Activated CD4-positive, alpha-beta T cell treated with anti-CD3 and anti-CD28 coated beads, Interleukin-2, amount 50 U/mL, for 16 hours (primary cell): ENCODE data around the gene SAFB.

Experiments
- DNase-seq: peaks from one replicate; pipeline ENCODE4 v3.0.0-alpha.2; 2020

SAFB gene

DNA sequence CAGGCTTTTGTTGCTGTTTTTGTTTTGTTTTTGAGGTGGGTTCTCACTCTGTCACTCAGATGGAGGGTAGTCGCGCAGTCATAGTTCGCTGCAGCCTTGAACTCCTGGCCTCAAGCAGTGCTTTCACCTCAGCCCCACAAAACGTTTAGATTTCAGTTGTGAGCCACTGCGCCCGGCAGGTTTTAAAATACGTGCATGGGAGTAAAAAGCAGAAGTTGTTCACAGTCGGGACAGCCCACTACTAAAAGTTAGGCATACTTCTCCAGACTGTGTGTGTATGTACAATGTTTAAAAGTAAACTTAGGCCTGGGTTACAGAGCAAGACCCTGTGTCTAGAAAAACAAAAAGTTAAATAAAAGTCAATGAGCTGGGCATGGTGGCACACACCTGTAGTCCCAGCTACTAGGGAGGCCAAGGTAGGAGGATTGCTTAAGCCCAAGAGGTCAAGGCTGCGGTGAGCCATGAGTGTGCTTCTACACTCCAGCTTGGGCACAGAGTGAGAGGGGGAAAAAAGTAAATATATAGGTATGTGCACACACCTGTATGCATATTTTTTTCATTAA, 6.1 kb downstream of the SAFB start:
- DNase-seq = no peak

DNA sequence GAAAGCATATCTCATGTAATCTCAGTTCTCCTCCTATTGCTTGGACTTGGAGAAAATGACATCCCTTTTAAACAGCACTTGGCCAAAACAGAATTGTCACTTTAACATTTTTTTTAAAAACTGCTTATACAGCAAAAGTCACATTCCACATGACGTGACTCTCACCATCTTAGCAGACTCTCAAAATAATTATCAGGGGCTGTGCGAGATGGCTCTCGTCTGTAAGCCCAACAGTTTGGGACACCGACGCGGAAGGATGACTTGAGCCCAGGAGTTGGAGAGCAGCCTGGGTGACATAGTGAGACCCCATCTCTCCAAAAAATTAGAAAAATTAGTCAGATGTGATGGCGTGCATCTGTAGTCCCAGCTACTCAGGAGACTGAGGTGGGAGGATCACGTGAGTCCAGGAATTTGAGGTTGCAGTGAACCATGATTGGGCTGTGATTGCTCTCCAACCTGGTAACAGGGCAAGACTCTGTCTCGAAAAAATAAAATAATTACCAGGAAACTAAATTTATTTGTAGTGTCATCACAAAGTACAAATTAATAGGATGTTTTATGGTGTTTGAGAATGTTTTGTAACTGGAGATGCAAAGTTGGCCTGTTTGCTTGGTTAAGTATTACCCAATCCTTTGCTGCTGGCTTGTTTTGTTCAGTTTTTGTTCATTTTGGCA, 8.8 kb downstream of the SAFB start:
- no peak for DNase-seq

DNA sequence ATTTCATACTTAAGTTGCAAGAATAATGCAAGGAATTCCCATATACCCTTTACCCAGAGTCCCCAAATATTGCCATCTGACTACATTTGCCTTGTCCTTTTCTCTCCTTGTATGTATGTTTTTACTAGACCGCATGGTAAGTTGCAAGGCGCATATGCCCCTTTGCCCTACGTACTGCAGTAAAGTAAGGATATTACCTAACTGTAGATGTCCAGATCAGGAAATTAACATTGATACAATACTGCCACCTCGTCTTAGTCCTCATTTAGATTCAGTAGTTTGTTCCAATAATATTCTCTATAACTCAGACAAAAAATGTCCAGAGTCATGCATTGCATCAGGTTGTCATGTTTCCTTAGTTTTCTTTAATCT, 9.3 kb downstream of the SAFB start:
- no peak for DNase-seq

DNA sequence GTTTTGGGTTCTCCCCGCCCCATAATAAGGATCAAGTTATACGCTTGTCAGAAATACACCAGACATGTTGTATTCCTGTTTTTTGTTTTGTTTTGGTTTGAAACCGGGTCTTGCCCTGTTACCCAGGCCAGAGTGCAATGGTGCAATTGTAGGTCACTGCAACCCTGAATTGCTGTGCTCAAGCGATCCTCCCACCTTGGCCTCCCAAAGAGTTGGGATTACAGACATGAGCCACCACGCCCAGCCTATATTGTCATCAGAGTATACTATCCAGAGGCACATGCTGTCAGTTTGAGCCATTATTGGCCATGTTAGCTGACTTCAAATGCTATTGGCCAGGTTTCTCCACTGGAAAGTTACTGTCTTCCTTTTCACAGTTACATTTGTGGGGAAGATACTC, 9.8 kb downstream of the SAFB start:
- DNase-seq = no peak

DNA sequence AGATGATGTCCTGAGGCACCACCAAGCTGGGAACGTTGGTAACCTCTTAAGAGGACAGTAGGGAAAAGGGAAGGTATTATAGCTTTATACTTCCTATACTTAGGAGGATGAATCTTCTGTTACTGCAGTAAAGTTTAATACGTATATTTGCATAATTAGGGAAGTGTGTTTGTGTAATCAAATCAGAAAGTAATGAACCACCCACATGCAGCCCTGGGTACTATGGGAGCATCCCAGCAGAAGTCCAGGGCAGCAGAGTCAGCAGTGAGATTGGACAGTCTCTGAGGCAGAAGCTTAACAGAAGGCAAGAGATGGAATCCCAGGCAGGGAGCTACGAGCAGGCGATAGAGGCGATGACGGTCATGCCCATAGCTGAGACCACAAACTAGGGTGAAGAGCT, 12.5 kb downstream of the SAFB start:
- no peak for DNase-seq

DNA sequence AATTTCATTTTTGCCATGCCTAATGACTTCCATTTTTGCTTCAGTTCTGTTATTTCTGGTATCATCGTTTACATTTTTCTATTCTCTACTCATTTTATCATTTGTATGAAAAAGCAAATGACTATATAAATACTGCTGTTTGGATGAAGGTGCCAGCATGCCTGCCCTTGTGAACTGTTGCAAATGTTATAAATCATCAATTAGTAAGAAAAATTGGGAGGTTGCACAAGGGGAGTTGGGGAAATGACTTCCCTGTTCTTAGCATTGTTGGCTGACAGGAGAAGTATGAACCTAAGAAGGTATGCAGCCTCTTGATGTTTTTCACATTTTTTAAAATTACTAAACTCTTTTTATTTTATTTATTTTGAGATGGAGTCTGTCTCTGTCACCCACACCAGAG, 15.1 kb downstream of the SAFB start:
- DNase-seq = no peak

DNA sequence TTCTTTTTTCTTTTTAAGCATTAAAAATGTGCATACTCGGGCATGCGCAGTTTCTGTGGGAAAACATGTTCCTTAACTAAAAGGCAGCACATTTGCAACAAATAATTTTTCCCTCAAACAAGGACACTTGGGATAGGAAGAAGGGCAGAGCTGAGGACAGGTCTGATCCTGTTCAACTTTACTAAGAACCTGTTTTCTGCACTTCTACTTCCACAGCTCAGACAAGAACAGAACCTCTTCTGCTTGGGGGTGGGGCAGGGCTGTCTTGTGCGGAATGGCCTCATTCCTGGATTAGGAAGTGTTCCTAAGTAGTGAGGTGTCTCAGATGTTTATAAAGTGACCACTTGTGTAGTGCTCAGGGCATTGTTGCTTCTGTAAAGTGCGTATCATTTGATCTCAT, 18.3 kb downstream of the SAFB start:
- no peak for DNase-seq

DNA sequence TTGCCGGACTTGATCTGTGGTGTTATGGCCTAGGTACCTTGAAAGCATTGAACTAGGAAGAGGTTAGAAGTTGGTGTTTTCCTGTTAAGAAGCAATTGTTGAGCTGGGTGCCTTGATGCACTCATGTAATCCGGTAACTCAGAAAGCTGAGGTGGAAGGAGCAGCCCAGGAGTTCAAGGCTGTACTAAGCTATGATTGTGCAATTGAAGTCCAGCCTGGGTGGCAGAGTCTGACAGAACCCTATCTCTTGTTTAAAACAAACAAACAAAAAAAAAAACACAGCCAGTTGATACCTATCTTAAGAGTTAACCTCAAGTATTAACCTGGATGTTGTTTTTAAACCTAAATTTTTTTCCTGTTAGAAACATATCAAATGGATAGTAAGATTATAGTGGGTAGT, 19.3 kb downstream of the SAFB start:
- DNase-seq = no peak

DNA sequence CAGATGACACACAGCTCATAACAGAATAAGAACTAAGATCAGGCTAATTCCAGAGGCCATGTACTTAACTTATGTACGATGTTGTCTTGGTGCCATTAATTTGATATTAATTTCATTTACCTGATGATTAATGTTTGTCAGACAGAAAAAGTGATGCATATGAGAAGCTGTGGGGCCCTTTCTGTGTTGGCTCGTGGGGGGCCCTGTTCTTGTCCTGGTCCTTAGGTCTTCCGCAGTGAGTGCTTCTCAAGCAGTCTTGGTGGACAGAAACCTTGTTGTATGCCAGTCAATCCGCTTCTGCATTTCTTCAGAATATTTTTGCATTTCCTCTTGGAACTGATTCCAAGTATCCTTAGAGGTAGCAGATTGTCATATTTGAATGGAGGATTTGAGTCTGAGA, 20.2 kb downstream of the SAFB start:
- no peak for DNase-seq

DNA sequence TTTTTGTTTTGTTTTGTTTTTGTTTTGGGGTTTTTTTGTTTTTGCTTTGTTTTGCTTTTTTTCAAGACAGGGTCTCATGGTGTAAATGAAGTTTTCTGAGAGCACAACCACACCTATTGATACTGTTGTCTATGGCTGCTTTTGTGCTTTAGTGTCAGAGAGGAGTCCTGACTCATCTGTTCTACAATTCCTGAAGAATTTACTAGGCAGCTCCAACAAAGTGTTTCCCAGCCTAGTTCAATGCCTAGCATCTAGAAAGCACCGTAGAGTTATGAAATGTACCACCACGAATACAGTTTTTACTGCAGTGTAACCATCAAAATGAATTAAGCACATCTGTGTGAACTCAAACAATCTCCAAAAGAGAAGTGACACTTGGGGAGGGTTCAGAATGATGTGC, 21.2 kb downstream of the SAFB start:
- DNase-seq = no peak

DNA sequence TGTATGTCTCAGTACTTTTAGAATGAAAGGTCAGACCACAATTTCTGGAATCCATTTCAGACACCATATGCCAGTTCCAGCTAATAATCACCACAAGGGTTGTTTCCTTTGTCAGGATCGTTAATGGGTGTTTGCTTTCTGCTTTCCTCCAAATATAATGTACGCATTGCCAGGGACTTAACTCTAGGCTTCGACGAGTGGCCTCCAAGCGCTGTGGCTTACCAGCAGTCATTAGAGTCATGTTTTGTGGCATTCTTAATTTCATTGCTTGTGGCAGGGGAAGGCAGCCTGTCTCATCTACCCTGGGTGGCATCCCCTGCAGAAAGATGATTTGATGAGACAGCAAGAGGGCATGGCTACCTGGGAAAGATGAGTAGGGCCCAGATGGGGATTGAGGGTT, 22.5 kb downstream of the SAFB start:
- DNase-seq = no peak

DNA sequence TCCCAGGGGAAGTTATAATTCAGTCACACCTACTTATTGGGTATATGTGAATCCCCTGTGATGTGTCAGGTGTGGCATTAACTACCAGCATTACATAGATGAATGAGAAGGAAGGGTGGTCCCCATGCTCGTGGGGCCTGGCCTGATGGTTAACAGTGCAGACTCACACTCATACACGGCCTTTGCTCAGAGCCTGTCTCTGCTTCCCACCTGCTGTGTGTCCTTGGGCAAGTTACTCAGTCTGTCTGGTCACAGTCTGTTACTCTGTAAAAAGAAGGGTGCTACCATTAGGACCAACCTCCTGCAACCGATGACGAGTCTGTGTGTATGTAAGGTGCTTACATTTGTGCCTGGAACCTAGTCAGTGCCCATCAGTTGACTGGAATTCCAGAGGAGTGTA, 23.8 kb downstream of the SAFB start:
- DNase-seq = no peak

DNA sequence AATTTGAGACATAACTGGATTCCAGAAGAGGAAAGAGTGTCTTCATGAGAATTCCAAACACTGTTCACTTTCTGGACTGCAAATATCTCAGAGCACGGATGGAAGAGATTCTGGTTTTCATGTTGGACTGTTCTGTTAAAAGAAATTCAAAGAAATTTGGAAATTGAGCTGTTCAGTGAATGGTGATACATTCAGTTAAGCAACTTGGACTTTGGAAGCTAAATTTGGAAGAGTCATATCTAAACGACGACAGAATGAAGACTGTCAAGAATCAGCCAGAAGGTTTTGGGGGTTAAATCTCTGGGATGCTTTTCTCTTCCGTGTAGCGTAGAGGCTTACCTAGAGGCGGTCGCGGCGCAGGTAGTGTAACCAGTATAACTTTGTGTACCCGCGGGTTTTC, 25.6 kb downstream of the SAFB start:
- no peak for DNase-seq

DNA sequence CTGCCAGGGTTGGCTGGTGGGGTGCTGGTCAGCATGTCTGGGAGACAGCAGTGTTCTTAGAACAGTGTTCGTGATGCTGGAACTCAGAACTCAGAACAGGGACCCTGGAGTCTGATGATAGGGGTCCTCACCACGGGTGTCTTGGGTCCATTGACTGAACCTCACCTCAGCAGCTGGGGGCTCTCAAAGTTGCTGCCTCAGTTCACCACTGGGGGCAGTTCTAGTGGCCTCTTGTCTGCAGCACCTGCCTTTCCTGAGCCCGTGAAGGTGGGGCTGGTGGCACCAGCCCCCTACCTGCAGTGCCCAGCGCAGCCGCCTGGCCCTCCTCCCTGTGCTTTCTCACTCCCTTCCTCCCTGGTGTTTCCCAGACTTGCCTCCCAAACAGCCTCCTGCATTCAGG, 28.5 kb downstream of the SAFB start:
- no peak for DNase-seq

DNA sequence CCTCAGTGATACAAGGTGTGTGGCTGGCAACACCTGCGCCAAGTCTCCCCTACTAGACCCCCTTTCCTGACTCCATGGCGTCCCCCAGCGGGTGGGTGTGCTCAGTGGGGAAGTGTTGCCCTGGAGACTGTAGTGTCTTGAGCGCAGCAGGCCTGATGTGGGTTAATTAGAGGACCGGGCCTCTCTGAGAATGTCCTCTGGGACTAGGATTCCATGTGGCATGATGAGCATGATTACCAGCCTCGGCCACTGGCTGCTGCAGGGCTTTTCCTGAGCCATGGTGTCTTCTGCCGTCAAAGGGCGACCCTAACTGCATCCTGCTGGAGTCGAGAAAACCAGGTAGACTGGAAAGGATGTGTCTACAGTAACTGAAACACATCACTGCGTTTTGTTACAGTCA, 29.4 kb downstream of the SAFB start:
- DNase-seq = no peak

DNA sequence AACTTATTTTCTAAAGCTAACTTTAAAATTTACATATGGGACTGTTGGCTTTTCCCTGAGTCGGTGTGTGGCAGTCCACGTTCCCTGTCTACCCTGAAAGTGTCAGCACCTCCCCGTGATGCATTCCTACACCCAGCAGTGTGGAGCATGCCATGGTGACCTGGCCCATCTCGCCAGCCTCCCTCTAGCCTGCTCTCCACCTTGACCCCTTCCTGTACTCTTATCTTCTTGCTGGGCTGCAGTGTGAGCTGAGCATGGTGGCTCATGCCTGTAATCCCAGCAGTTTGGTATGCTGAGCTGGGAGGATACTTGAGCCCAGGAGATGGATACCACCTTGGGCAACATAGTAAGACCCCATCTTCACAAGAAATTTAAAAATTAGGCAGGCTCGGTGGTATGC, 32.0 kb downstream of the SAFB start:
- DNase-seq = no peak

DNA sequence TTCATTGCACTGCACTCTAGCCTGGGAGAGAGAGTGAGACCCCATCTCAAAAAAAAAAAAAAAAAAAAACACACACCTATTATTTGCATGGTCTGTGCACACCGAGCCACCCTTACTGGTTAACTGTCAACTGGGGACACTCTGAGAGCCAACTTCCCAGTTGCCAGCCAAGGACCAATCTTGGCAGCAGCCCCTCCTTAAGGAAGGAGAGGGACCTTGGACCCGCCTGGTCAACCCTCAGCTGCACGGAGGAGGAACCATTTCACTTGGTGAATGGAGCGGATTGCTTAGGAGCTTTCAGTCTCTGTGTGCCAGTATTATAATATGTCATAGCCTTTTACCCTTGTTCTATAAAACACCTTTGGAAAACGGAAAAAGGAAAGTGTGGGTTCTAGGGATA, 32.5 kb downstream of the SAFB start:
- DNase-seq = no peak

DNA sequence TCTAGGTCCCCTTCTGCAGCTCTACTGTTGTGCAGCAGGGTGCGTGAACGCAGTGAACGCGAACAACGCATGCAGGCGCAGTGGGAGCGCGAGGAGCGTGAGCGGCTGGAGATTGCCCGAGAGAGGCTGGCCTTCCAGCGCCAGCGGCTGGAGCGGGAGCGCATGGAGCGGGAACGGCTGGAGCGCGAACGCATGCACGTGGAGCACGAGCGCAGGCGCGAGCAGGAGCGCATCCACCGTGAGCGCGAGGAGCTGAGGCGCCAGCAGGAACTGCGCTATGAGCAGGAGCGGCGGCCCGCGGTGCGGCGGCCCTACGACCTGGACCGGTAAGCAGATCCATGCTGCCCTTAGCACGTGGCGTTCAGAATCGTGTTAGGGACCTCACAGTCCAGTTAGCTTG, 38.6 kb downstream of the SAFB start:
- no peak for DNase-seq

DNA sequence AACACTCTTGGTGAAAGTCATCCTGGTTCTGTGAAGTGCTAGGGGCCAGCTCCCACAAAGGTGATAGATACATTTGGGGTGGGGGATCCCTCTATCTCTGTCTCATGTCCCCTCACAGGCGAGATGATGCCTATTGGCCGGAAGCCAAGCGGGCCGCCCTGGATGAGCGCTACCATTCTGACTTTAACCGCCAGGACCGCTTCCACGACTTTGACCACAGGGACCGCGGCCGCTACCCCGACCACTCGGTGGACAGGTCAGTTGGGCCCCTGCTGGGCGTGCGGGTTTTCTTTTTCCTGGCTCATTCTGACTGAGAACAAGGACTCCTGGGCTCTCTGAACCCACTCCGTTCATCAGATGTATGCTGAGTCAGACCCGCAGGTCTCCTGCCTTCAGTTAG, 41.0 kb downstream of the SAFB start:
- DNase-seq = no peak

DNA sequence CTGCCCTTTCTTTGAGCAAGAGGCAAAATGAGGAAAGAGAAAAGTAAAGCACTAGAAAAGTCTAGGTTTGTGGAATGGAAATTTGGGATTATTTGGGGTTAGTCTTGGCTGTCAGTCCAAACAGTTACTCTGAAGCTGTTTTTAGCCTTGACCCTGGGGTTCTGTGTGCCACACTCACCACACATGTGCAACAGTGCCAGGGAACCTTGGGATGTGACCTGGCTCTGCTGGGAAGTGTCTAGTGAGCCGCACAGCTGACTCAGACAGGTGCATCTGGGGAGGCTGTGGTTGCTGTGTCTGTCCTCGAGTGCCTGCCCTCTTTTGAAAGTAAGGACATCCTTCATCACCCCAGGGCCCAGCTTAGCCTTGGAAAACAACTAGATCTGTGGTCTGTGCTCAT, 41.6 kb downstream of the SAFB start:
- DNase-seq = no peak

DNA sequence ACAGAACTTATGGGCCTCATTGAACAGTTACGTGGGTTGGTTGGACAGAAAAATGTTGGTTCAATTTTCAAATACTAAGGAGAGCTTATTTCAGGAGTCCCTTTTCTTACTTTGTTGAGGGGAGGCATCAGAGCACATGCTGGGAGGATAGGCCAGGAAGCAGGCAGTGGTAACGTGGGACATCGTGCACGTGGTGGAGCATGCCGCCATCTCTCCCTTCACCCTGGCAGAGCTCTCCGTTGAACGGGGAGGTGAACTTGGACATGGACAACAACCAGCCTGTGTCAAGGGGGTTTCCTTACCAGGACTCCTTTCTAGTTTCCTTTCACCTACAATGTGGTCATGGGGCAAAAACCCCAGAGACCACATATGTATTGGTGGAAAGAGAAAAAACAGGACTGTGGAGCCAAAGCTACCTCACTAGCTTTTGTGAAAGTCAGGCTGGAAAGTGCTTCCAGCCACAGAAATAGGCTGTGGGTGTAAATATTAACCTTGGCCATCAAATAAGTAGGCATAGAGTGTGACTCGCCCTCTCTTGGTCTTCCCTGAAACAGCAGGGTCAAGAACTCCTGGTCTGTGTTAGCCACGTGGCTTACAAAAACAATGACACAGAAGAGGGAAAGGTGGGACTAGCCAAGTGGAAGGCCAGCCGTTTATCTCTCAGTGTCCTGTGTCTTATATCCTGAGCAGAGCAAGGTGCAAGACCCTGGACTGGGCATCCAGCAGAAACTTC, 43.1 kb downstream of the SAFB start:
- DNase-seq = no peak

DNA sequence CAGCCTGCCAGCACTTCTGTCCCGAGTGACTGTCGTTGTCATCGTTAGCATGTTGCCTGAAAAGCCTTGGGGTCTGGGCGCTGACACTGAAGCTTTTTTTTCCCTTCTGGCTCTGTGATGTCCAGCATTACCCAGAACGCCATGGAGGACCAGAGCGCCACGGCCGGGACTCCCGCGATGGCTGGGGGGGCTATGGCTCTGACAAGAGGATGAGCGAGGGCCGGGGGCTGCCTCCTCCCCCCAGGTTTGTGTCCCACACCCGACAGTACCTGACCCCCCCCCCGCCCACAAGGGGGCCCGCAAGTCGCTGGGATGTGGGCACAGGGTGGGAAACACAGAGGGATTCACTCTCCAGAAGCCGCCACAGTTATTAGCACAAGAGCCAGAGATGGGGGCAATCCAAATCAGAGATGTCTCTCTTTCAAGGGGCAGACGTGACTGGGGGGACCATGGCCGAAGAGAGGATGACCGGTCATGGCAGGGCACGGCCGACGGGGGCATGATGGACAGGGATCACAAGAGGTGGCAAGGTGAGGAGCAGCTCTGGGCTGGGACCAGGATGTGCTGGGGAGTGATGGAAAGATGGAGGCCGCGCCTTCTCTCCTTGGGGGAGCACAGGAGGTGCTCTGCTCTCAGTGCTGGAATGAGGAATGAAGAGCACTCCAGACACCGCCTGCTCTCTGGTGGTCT, 44.2 kb downstream of the SAFB start:
- DNase-seq = no peak

DNA sequence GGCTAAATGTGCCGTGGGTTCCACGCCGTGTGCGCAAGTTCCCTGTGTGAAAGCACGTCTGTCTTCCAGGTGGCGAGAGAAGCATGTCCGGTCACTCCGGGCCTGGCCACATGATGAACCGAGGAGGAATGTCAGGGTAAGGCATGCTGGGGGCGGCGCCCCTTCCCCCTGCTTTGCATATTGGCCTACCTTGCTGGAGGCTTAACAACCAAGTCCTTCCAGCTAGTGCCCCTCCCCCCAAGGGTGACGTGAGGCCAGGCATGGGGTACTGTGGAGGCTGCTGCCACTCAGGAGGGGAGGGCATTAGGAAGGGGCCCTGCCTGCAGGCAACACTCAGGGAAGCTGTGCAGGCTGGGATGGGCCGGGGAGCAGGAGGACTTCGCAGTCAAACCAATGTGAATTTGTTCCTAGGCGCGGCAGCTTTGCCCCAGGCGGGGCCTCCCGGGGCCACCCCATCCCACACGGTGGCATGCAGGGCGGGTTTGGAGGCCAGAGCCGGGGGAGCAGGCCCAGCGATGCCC, 44.9 kb downstream of the SAFB start:
- no peak for DNase-seq

DNA sequence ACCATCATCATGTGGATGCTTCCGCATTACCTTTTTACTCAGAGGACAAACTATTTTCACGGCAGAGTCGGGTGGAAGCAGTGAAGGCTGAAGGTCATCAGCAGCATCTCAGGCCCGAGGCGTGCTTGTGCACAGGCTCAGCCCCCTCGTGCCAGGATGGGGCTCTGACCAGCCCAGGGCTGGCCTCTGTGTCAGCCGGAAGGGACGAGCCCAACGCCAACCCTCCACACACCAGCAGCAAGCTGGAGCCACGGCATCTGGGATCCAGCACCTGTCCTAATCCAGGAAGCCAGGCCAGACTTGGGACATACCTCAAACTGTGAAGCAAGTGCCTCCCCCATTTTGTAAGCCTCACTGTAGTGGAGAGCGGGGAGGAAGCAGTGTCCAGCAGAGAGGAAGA, 46.3 kb downstream of the SAFB start:
- DNase-seq = no peak
